Globus pallidus (tissue), 1 donor: ENCODE measurements around the gene ZMIZ2.
"Not testable (repeated sequence)": the region's sequence is repeated elsewhere in the genome, so short reads cannot be mapped to it uniquely, and the experiment has no call there.

Experiments
- DNase-seq: peaks from one replicate; pipeline ENCODE4 v3.0.0-alpha.2; 2015; ENCODE audit warnings: low spot score

ZMIZ2 gene

GRCh38 chr7:44798649-44799305 is 50.1 kb downstream of the ZMIZ2 start:
- no peak for DNase-seq

GRCh38 chr7:44799939-44800338 is 51.3 kb downstream of the ZMIZ2 start:
- no peak for DNase-seq

- DNase-seq, result no peak
These were observed 53.2 kb downstream of the ZMIZ2 start for GRCh38 chr7:44801890-44802289.

- DNase-seq, result no peak
These were observed 53.9 kb downstream of the ZMIZ2 start for GRCh38 chr7:44802418-44803025.

GRCh38 chr7:44803828-44804519 is 55.3 kb downstream of the ZMIZ2 start:
- not testable (repeated sequence) for DNase-seq

GRCh38 chr7:44805950-44806349 is 57.3 kb downstream of the ZMIZ2 start:
- DNase-seq, result no peak

- DNase-seq, result no peak
These were observed 60.3 kb downstream of the ZMIZ2 start for GRCh38 chr7:44808914-44809393.

- DNase-seq, result no peak
These were observed 62.4 kb downstream of the ZMIZ2 start for GRCh38 chr7:44811093-44811492.

- DNase-seq, result no peak
These were observed 62.9 kb downstream of the ZMIZ2 start for GRCh38 chr7:44811571-44811970.

GRCh38 chr7:44814919-44815318 is 66.3 kb downstream of the ZMIZ2 start:
- no peak for DNase-seq

- DNase-seq, result no peak
These were observed 70.6 kb downstream of the ZMIZ2 start for GRCh38 chr7:44819292-44819691.
